Right renal pelvis (tissue), 4 donors: ENCODE measurements around the gene SPNS1. TPM values are rescaled to one million over a fixed set of nuclear protein-coding genes. Genes with fewer than 3 reads are reported as not detected.

Experiments used
- DNase-seq, 4 donors: peaks; one replicate each; pipeline ENCODE4 v3.0.0-alpha.2; 2013; ENCODE audit warnings: low read depth in 4 of 4, low spot score in 3 of 4, missing footprints in 1 of 4
- polyA plus RNA-seq, 4 donors: library from polyadenylated mRNA; unstranded; fragments of 120-200 nt; gene quantifications; one replicate each; pipeline ENCODE4 v1.2.1, GENCODE V29; 2013; ENCODE audit not compliant: insufficient read length in 4 of 4

SPNS1 gene
- polyA plus RNA-seq, 4 donors, result 38.8 to 61.7 (median 41.5) TPM

- no peak for DNase-seq
Observed at GRCh38 chr16:29023279-29024277, 49.0 kb downstream of the SPNS1 start.

GRCh38 chr16:29024278-29024677, 49.7 kb downstream of the SPNS1 start:
- DNase-seq, result no peak

- DNase-seq, result no peak
Observed at GRCh38 chr16:29025218-29025617, 50.6 kb downstream of the SPNS1 start.

- DNase-seq, result no peak
Observed at GRCh38 chr16:29025735-29026134, 51.2 kb downstream of the SPNS1 start.

GRCh38 chr16:29028457-29029167, 54.0 kb downstream of the SPNS1 start:
- no peak for DNase-seq

- peak in 2 of 4 donors; percentile 0 to 2 for DNase-seq
Observed at GRCh38 chr16:29029168-29029994, 54.8 kb downstream of the SPNS1 start.

GRCh38 chr16:29030086-29030840, 55.7 kb downstream of the SPNS1 start:
- DNase-seq, result no peak

Other genes starting within 250 kb of the SPNS1 start
- gene NPIPB9, start 223.0 kb upstream of the SPNS1 start, polyA plus RNA-seq, result 1 to 10 TPM in 3 of 4 donors, under 1 TPM in 1; 1.00 to 2.0 (median 1.3) TPM
- 100 to 1,000 TPM in 2 of 4 donors, 10 to 100 TPM in 2; 92.5 to 130 (median 105) TPM for gene ATXN2L, start 151.8 kb upstream of the SPNS1 start, polyA plus RNA-seq
- 100 to 1,000 TPM; 201 to 235 (median 207) TPM for gene TUFM, start 128.4 kb upstream of the SPNS1 start, polyA plus RNA-seq
- 10 to 100 TPM; 61.7 to 80.0 (median 62.6) TPM for gene SH2B1, start 110.9 kb upstream of the SPNS1 start, polyA plus RNA-seq
- gene ATP2A1, start 96.3 kb upstream of the SPNS1 start, polyA plus RNA-seq, result 1 to 10 TPM; 3.0 to 5.0 (median 4.1) TPM
- gene RABEP2, start 49.5 kb upstream of the SPNS1 start, polyA plus RNA-seq, result 10 to 100 TPM; 17.7 to 25.8 (median 18.9) TPM
- 1 to 10 TPM; 3.3 to 5.3 (median 3.9) TPM for gene CD19, start 42.8 kb upstream of the SPNS1 start, polyA plus RNA-seq
- 10 to 100 TPM; 30.7 to 40.7 (median 33.2) TPM for gene NFATC2IP, start 23.8 kb upstream of the SPNS1 start, polyA plus RNA-seq
- 10 to 100 TPM in 1 of 4 donors, 1 to 10 TPM in 3; 4.5 to 10.1 (median 5.7) TPM for gene LAT, start 10.3 kb downstream of the SPNS1 start, polyA plus RNA-seq